ENCODE data around the gene RECQL5. TPM values are rescaled to one million over a fixed set of nuclear protein-coding genes. Genes with fewer than 3 reads are reported as not detected.

Gene RECQL5
- total RNA-seq, 1 donor from 2014 or later, result 22.7 TPM

GRCh38 chr17:75592348-75593020 is 74.5 kb downstream of the RECQL5 start:
- Mint-ChIP-seq H3K27me3 (ENCODE audit: insufficient read depth, low read depth) (peaks cover 11% of the 10 kb centered on the region), H3K4me1 (peaks cover 4% of the 10 kb centered on the region), H3K4me3 (no peak overlapping the region), H3K36me3 (no peaks in the 10 kb centered on the region), H3K9me3 (no peaks in the 10 kb centered on the region), H3K27ac (no peak overlapping the region)
- no peaks in the 10 kb centered on the region for H3K79me2 ChIP-seq (ENCODE audit: low read depth)
- no peak overlapping the region for H3K4me2 ChIP-seq
- H3K4me1 ChIP-seq, result peaks cover 7% of the 10 kb centered on the region
- TF ChIP-seq CTCF (IDR thresholded peaks at IDR 0.05) (no peak), EZH2 (IDR thresholded peaks at IDR 0.05) (no peak), EZH2phosphoT487 (IDR thresholded peaks at IDR 0.05) (no peak)
- H2AFZ ChIP-seq (replicated peaks), result no peak overlapping the region
- H3K4me3 ChIP-seq, result no peak overlapping the region
- H3F3A ChIP-seq (ENCODE audit: low read depth), result peaks cover 14% of the 10 kb centered on the region
- H3K9me3 ChIP-seq (ENCODE audit: low read depth), result no peaks in the 10 kb centered on the region
- peaks cover 28% of the 10 kb centered on the region for H3K27me3 ChIP-seq
- H3K9ac ChIP-seq, result no peak overlapping the region
- DNase-seq (ENCODE audit: low spot score), result no peak
- no peaks in the 10 kb centered on the region for H4K20me1 ChIP-seq (ENCODE audit: low read depth)
- H3K27ac ChIP-seq, result no peak overlapping the region
- H3K36me3 ChIP-seq, result no peaks in the 10 kb centered on the region

- peaks cover 18% of the 10 kb centered on the region for H3K27me3 Mint-ChIP-seq (ENCODE audit: insufficient read depth, low read depth)
- H3K79me2 ChIP-seq (ENCODE audit: low read depth), result no peaks in the 10 kb centered on the region
- no peak overlapping the region for H3K4me3 ChIP-seq
- no peak overlapping the region for H2AFZ ChIP-seq (replicated peaks)
- no peak overlapping the region for H3K9ac ChIP-seq
- peaks cover 4% of the 10 kb centered on the region for H3K4me1 Mint-ChIP-seq
- H3K27ac ChIP-seq, result no peak overlapping the region
- H3K4me2 ChIP-seq, result no peak overlapping the region
- no peaks in the 10 kb centered on the region for H4K20me1 ChIP-seq (ENCODE audit: low read depth)
- H3K36me3 ChIP-seq, result no peaks in the 10 kb centered on the region
- TF ChIP-seq CTCF (IDR thresholded peaks at IDR 0.05) (no peak), EZH2phosphoT487 (IDR thresholded peaks at IDR 0.05) (no peak), EZH2 (IDR thresholded peaks at IDR 0.05) (no peak)
- peaks cover 7% of the 10 kb centered on the region for H3K4me1 ChIP-seq
- peaks cover 19% of the 10 kb centered on the region for H3F3A ChIP-seq (ENCODE audit: low read depth)
- DNase-seq (ENCODE audit: low spot score), result no peak
- H3K36me3 Mint-ChIP-seq, result no peaks in the 10 kb centered on the region
- H3K27me3 ChIP-seq, result peaks cover 34% of the 10 kb centered on the region
- no peaks in the 10 kb centered on the region for H3K9me3 ChIP-seq (ENCODE audit: low read depth)
- no peaks in the 10 kb centered on the region for H3K9me3 Mint-ChIP-seq
- H3K27ac Mint-ChIP-seq, result no peak overlapping the region
- H3K4me3 Mint-ChIP-seq, result no peak overlapping the region
These were observed 75.1 kb downstream of the RECQL5 start for GRCh38 chr17:75591722-75592302.

- Histone ChIP-seq H3K36me3 (no peaks in the 10 kb centered on the region), H3K79me2 (ENCODE audit: low read depth) (no peaks in the 10 kb centered on the region), H2AFZ (replicated peaks) (no peak overlapping the region), H3K4me1 (peaks cover 7% of the 10 kb centered on the region), H3K27me3 (peaks cover 38% of the 10 kb centered on the region), H3K9me3 (ENCODE audit: low read depth) (no peaks in the 10 kb centered on the region), H3K9ac (no peak overlapping the region), H3K4me2 (no peak overlapping the region), H4K20me1 (ENCODE audit: low read depth) (no peaks in the 10 kb centered on the region), H3F3A (ENCODE audit: low read depth) (peaks cover 19% of the 10 kb centered on the region), H3K27ac (no peak overlapping the region), H3K4me3 (no peak overlapping the region)
- Mint-ChIP-seq H3K9me3 (peaks cover 3% of the 10 kb centered on the region), H3K4me1 (peaks cover 4% of the 10 kb centered on the region), H3K27me3 (ENCODE audit: insufficient read depth, low read depth) (peaks cover 25% of the 10 kb centered on the region), H3K4me3 (peak overlapping the region; percentile 71), H3K36me3 (no peaks in the 10 kb centered on the region), H3K27ac (no peak overlapping the region)
- TF ChIP-seq EZH2 (IDR thresholded peaks at IDR 0.05) (no peak), EZH2phosphoT487 (IDR thresholded peaks at IDR 0.05) (no peak)
- DNase-seq (ENCODE audit: low spot score), result no peak
These were observed 75.9 kb downstream of the RECQL5 start for GRCh38 chr17:75590849-75591721.

All from neural progenitor cell (in vitro differentiated cells).